SK-N-SH treated with all-trans-retinoic acid at 6 μM for 48 hours (cell line): Measurements from ENCODE around the gene JDP2.

Experiments
- ARNTL ChIP-seq: fragments of 450-650 bp; formaldehyde crosslinking; IDR thresholded peaks from 2 replicates; pipeline ENCODE4 v1.5.0; 2020; ENCODE audit warnings: low read depth, mild to moderate bottlenecking, moderate library complexity, borderline replicate concordance
- BACH2 ChIP-seq: fragments of 250-450 bp; sonication (Bioruptor Pico); IDR thresholded peaks from 2 replicates; pipeline ENCODE4 v1.9.0; 2021; ENCODE audit warnings: mild to moderate bottlenecking, borderline replicate concordance
- CREB5 ChIP-seq: fragments of 250-450 bp; sonication (Bioruptor Pico); IDR thresholded peaks from 2 replicates; pipeline ENCODE4 v1.5.1; 2020; ENCODE audit warnings: low read depth, mild to moderate bottlenecking, moderate library complexity
- CSDC2 ChIP-seq: fragments of 250-450 bp; sonication (Bioruptor Pico); IDR thresholded peaks from 2 replicates; pipeline ENCODE4 v1.5.0; 2020; ENCODE audit warnings: mild to moderate bottlenecking, moderate library complexity
- CSRNP3 ChIP-seq: fragments of 250-450 bp; sonication (Bioruptor Pico); IDR thresholded peaks from 2 replicates; pipeline ENCODE4 v1.5.1; 2021; ENCODE audit warnings: mild to moderate bottlenecking, moderate library complexity
- ESRRG ChIP-seq: fragments of 250-450 bp; sonication (Bioruptor Pico); IDR thresholded peaks from 2 replicates; pipeline ENCODE4 v1.6.1; 2021; ENCODE audit warnings: mild to moderate bottlenecking
- OSR1 ChIP-seq: fragments of 250-450 bp; sonication (Bioruptor Pico); IDR thresholded peaks from 2 replicates; pipeline ENCODE4 v1.8.0; 2022; ENCODE audit warnings: moderate library complexity, mild to moderate bottlenecking, inconsistent platforms
- PATZ1 ChIP-seq: fragments of 250-450 bp; sonication (Bioruptor Pico); IDR thresholded peaks from 2 replicates; pipeline ENCODE4 v1.8.0; 2020; ENCODE audit warnings: mild to moderate bottlenecking, moderate library complexity, borderline replicate concordance
- POU6F1 ChIP-seq: fragments of 250-450 bp; sonication (Bioruptor Pico); IDR thresholded peaks from 2 replicates; pipeline ENCODE4 v1.8.0; 2021; ENCODE audit warnings: low read depth, mild to moderate bottlenecking, moderate library complexity, borderline replicate concordance
- PPARA ChIP-seq: fragments of 250-450 bp; sonication (Bioruptor Pico); IDR thresholded peaks from 2 replicates; pipeline ENCODE4 v1.5.0; 2020; ENCODE audit warnings: mild to moderate bottlenecking, borderline replicate concordance
- SNAI2 ChIP-seq: fragments of 250-450 bp; sonication (Bioruptor Pico); IDR thresholded peaks from 2 replicates; pipeline ENCODE4 v1.5.0; 2020; ENCODE audit warnings: mild to moderate bottlenecking, moderate library complexity
- ZNF565 ChIP-seq: fragments of 450-650 bp; formaldehyde crosslinking; conservative IDR thresholded peaks from 2 replicates; pipeline ENCODE4 v1.5.0; 2020; ENCODE audit warnings: low read depth, mild to moderate bottlenecking, moderate library complexity
- ZNF70 ChIP-seq: fragments of 450-650 bp; formaldehyde crosslinking; IDR thresholded peaks from 2 replicates; pipeline ENCODE4 v1.5.0; 2020; ENCODE audit warnings: mild to moderate bottlenecking, moderate library complexity

GRCh38 chr14:75399843-75400775 is 27.7 kb upstream of the JDP2 start:
- no peak for TF ChIP-seq CSDC2 (CRISPR knock-in tag)
- no peak for TF ChIP-seq POU6F1
- no peak for TF ChIP-seq CREB5
- no peak for TF ChIP-seq PATZ1
- no peak for TF ChIP-seq ZNF70 (CRISPR knock-in tag)
- no peak for TF ChIP-seq PPARA (CRISPR knock-in tag)
- TF ChIP-seq ZNF565 (CRISPR knock-in tag), result no peak
- no peak for TF ChIP-seq ESRRG (CRISPR knock-in tag)
- no peak for TF ChIP-seq SNAI2 (CRISPR knock-in tag)
- no peak for TF ChIP-seq BACH2
- no peak for TF ChIP-seq OSR1
- TF ChIP-seq ARNTL (CRISPR knock-in tag), result no peak
- no peak for TF ChIP-seq CSRNP3 (CRISPR knock-in tag)
